GM19099 (cell line): ENCODE results near the gene MCTP2.

Experiments
- POLR2A ChIP-seq: IDR thresholded peaks from 3 replicates; pipeline ENCODE4 v1.6.1; 2011; ENCODE audit warnings: low read depth; ENCODE audit not compliant: insufficient read length; ENCODE audit errors: extremely low read depth

The MCTP2 gene

GRCh38 chr15:94485148-94485719 is 253.9 kb downstream of the MCTP2 start:
- TF ChIP-seq POLR2A: no peak

- no peak for TF ChIP-seq POLR2A
These were observed 256.3 kb downstream of the MCTP2 start for GRCh38 chr15:94487635-94488034.

- no peak for TF ChIP-seq POLR2A
These were observed 261.8 kb downstream of the MCTP2 start for GRCh38 chr15:94493176-94493575.

- no peak for TF ChIP-seq POLR2A
These were observed 263.4 kb downstream of the MCTP2 start for GRCh38 chr15:94494732-94495131.

- no peak for TF ChIP-seq POLR2A
These were observed 271.9 kb downstream of the MCTP2 start for GRCh38 chr15:94503293-94503692.

GRCh38 chr15:94509259-94509658 is 277.9 kb downstream of the MCTP2 start:
- TF ChIP-seq POLR2A: no peak

- no peak for TF ChIP-seq POLR2A
These were observed 290.8 kb downstream of the MCTP2 start for GRCh38 chr15:94522125-94522524.

GRCh38 chr15:94523873-94524272 is 292.5 kb downstream of the MCTP2 start:
- TF ChIP-seq POLR2A: no peak

- no peak for TF ChIP-seq POLR2A
These were observed 293.2 kb downstream of the MCTP2 start for GRCh38 chr15:94524565-94524964.

- TF ChIP-seq POLR2A: no peak
These were observed 294.8 kb downstream of the MCTP2 start for GRCh38 chr15:94526071-94526689.

- TF ChIP-seq POLR2A: no peak
These were observed 300.9 kb downstream of the MCTP2 start for GRCh38 chr15:94532226-94532625.
